HG03469 (cell line): Measurements from ENCODE around the gene FAAH2.
"Not testable (repeated sequence)": the region's sequence is repeated elsewhere in the genome, so short reads cannot be mapped to it uniquely, and the experiment has no call there.

Experiments
- ATAC-seq: cut with Tn5 transposase; IDR thresholded peaks from one replicate; pipeline ENCODE4 v1.9.1; 2021; ENCODE audit warnings: mild to moderate bottlenecking, moderate library complexity, moderate number of reproducible peaks; ENCODE audit not compliant: unreplicated experiment

The FAAH2 gene

DNA sequence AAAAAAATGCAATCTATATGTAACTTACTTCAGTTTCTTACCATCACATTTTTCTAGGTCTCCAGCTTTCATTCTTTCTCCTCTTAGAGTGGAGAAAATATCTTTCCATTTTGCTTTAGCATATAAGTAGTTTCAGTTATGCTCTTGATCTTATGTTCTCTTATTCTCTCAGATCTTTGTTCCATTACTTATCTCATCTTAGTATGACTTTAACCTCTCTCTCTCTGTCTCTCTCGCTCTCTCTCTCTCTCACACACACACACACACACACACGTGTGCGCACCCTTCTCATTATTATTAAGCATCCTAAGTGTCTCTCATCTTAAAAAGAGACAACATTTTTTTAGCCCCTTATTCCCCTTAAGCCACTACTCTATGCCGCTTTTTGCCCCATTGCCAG is 92.8 kb downstream of the FAAH2 start:
- ATAC-seq, result no peak

GRCh38 chrX:57380026-57380796 is 93.7 kb downstream of the FAAH2 start:
- ATAC-seq, result no peak

- ATAC-seq, result not testable (repeated sequence)
These were observed 107.7 kb downstream of the FAAH2 start for GRCh38 chrX:57394162-57394561.

- ATAC-seq, result not testable (repeated sequence)
These were observed 116.7 kb downstream of the FAAH2 start for GRCh38 chrX:57403191-57403590.

DNA sequence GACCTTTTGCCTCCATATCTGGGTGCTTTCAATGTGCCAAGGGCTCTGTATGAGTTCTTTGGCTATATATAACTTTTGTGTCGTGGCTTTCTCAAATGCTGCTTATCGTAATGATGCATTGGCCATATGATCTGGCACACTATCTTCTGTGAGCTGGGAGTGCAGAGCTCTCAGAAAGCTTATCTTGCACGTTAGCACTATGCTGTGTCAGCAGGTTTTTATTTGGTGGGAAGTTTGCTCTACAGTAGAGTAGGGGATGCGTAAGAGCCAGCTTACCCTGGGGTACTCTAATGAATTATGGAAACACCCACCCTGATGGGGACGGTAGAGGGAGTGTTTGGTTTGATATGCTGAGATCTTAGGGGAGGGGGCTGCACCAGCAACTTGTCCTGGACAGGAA is 119.6 kb downstream of the FAAH2 start:
- no peak for ATAC-seq

- ATAC-seq, result no peak
These were observed 131.3 kb downstream of the FAAH2 start for GRCh38 chrX:57417827-57418226.

GRCh38 chrX:57422289-57422688 is 135.8 kb downstream of the FAAH2 start:
- no peak for ATAC-seq

DNA sequence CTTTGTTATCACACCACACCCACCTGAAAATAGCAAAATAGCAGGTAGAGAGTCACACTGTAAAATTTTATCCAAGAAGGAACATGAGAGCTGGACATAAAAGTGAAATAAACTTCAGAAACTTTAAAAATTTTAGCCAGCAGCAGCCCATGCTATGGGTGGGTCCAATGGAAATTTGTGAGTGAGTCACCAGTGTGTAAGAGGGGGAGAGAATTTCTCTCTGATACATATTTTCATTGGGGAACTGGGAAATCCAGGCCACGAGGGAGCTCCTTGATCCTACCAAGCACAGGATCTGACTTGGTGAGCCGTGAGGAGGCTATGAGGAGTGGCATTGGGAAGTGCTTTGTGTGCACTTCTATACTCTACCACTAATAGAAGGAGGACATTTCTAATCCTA is 136.3 kb downstream of the FAAH2 start:
- no peak for ATAC-seq

DNA sequence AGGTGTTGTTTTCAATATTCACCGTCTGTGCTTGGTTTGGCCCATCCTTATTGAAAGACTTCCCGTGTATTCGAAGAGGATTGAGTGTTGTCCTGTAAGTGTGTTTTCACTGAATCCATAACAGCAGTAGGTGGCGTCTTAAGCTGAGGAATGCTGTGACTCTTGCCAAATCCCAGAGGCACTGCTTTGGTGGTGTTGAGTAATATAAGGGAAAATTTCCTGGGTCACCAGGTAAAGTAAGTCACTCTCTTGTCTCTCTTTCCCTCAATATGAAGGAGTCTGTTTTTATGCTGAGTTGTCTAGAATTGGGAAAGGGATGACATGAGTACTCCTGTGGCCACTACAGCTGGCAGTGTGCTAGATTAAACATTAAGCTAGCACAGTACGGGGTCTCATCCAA is 158.6 kb downstream of the FAAH2 start:
- no peak for ATAC-seq

GRCh38 chrX:57445832-57446231 is 159.3 kb downstream of the FAAH2 start:
- no peak for ATAC-seq

DNA sequence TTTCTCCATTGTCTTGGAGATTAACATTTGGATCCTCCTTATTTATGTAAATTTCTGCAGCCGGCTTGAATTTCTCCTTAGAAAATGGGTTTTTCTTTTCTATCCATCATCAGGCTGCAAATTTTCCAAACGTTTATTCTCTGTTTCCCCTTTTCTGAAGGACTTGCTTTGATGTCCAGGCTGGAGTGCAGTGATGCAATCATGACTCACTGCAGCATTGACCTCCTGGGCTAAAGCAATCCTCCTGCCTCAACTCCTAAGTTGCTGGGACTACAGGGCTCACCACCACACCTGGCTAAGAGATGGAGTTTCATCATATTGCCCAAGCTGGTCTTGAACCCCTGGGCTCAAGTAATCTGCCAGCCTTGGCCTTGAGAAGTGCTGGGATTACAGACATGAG is 161.3 kb downstream of the FAAH2 start:
- ATAC-seq, result no peak

DNA sequence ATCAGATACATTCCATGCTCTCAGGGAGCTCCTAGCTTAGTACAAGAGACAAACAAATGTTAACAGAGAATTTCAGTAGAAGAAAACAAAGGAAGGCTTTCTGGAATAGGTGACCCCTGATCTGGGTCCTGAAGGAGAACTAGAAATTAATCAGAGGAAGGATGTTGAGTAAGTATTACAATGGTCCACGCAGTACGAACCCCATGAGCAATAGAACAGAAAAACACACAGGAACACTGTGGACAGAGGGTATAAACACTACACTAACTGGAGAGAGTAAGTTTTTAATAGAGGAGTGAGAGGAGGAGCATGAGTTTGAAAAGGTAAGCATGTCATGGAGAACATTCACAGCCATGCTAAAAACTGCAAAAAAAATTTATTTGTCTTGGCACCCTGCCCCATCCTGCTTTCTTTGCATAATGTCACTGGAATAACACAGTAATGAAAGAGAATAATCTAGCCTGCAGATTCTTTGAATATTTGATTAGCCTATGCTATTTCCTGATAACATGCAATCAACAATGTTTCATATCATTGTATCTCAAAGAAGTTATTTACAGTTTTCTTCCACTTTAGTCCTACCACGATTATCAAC is 165.0 kb downstream of the FAAH2 start:
- ATAC-seq, result no peak

DNA sequence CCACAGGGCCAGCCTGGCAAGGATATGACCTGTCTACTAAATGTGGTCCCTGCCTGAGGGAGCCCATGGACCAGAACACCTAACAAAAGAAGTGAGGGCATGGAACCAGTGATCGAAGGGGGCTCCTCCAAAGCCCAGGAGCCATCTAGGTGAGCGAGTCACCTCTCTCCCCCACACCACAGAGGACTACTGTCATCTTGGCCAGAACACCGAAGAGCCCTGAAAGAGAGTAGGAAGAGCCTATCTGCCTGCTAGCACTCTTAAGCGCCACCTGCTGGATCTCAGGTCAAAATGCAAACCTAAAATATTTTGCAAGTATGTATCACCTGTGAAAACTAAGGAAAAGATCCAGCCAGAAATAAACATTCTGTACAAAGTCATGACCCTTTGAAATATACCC is 167.4 kb downstream of the FAAH2 start:
- ATAC-seq, result peak; percentile 58

GRCh38 chrX:57481514-57481913 is 195.0 kb downstream of the FAAH2 start:
- ATAC-seq, result no peak

DNA sequence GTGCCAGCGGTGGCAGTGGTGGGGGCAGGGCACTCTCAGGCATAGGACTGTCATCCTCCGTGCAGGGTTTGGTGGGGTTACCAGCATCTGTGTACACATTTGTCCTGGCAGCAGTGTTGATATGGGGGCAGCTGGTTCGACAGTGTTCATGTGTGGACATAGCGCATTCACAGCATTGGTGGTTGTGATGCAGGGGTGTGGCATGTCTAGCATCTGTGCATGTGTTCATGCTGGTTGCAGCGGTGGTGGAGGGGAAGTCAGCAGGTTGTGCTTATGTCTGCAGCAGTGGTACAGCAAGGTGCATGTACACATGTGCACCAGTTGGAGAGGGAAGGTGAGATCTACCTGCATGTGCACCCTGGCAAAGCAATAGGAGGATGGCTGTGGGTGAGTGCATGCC is 230.0 kb downstream of the FAAH2 start:
- no peak for ATAC-seq

DNA sequence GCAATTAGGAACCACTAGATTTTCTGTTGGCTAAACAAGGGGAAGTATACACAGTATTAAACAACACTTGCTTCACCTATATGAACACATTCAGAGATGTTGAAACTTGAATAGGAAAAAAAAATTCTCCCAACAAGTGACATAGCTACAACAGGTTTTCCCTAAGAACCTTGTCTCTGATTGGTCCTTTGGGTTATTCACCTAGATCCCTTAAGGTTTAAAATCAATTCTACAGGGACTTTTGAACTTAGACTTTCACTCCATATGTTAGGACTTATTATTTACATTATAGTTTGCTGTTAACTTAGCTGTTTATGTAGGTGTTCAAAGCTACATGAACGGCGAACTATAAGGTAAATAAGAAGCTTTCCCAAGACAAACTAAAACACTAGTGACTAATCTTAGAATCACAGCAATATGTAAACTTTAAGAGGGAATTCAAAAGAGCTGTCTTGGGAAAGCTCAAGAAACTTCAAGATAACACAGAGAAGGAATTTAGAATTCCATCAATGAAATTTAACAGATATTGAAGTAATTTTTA is 233.1 kb downstream of the FAAH2 start:
- no peak for ATAC-seq

- ATAC-seq, result no peak
These were observed 242.3 kb downstream of the FAAH2 start for GRCh38 chrX:57528670-57529255.
